Measurements from ENCODE around the gene MMAB.

- TF ChIP-seq POLR2AphosphoS5 (IDR thresholded peaks at IDR 0.05) (no peak), CTCF (IDR thresholded peaks at IDR 0.05) (no peak)
Measured at GRCh38 chr12:109573914-109574244, 575 bp upstream of the MMAB start.
